Choroid plexus epithelial cell (primary cell): ENCODE data around the gene HTT.
A peak's percentile ranks its signal among the peaks of the same experiment; 100 is the strongest.
"Not testable (repeated sequence)": the region's sequence is repeated elsewhere in the genome, so short reads cannot be mapped to it uniquely, and the experiment has no call there.

Experiments
- DNase-seq: peaks from one replicate; pipeline ENCODE4 v3.0.0-alpha.2; 2010; ENCODE audit warnings: low read depth
- H3K4me3 ChIP-seq: 2 replicates; pipeline ENCODE4 v1.5.1; 2011; ENCODE audit warnings: low read depth, mild to moderate bottlenecking, control low read depth, low read length, moderate library complexity
- CTCF ChIP-seq: conservative IDR thresholded peaks from 2 replicates; pipeline ENCODE4 v1.5.1; 2011; ENCODE audit warnings: low read depth, mild to moderate bottlenecking, control low read depth, inconsistent platforms, low read length, moderate library complexity

HTT gene

GRCh38 chr4:3145234-3145924 is 70.9 kb downstream of the HTT start:
- peak; percentile 32 for TF ChIP-seq CTCF
- no peak overlapping the region for H3K4me3 ChIP-seq
- peak; percentile 50 for DNase-seq

- no peak overlapping the region for H3K4me3 ChIP-seq
- DNase-seq: no peak
- no peak for TF ChIP-seq CTCF
Observed at GRCh38 chr4:3148926-3149325, 74.4 kb downstream of the HTT start.

- peak; percentile 38 for TF ChIP-seq CTCF
- not testable (repeated sequence) for H3K4me3 ChIP-seq, DNase-seq
Observed at GRCh38 chr4:3151238-3151637, 76.8 kb downstream of the HTT start.

GRCh38 chr4:3157366-3157765 is 82.9 kb downstream of the HTT start:
- DNase-seq: no peak
- no peak for TF ChIP-seq CTCF
- no peak overlapping the region for H3K4me3 ChIP-seq

GRCh38 chr4:3158841-3159240 is 84.4 kb downstream of the HTT start:
- no peak overlapping the region for H3K4me3 ChIP-seq
- TF ChIP-seq CTCF: no peak
- no peak for DNase-seq

GRCh38 chr4:3160438-3160837 is 86.0 kb downstream of the HTT start:
- DNase-seq: no peak
- no peak for TF ChIP-seq CTCF
- no peak overlapping the region for H3K4me3 ChIP-seq

GRCh38 chr4:3161044-3161443 is 86.6 kb downstream of the HTT start:
- not testable (repeated sequence) for DNase-seq, H3K4me3 ChIP-seq

- not testable (repeated sequence) for H3K4me3 ChIP-seq
- DNase-seq: peak; percentile 51
Observed at GRCh38 chr4:3166434-3166833, 92.0 kb downstream of the HTT start.
